GM20000 (cell line): Measurements from ENCODE around the gene USP25.

Experiments
- DNase-seq: peaks from one replicate; pipeline ENCODE4 v3.0.0; 2012; ENCODE audit warnings: low spot score
- TF ChIP-seq, protein P1 (sequence below): IDR thresholded peaks from 2 replicates; pipeline ENCODE4 v1.5.1; 2012; ENCODE audit warnings: mild to moderate bottlenecking, control low read depth; ENCODE audit errors: extremely low read depth, missing control alignments

Gene USP25

DNA sequence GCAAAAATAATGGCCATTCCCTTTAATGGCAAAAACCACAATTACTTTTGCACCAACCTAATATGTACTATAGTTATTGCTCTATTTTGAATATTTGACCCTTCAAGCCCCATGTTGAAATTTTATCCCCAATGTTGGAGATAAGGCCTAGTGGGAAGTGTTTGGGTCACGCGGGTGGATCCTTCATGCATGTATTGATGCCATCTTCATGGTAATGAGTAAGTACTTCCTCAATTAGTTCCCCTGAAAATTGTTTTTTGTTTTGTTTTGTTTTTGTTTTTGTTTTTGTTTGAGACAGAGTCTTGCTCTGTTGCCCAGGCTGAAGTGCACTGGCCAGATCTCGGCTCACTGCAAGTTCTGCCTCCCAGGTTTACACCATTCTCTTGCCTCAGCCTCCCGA is 9.8 kb upstream of the USP25 start:
- TF ChIP-seq, protein P1, sequence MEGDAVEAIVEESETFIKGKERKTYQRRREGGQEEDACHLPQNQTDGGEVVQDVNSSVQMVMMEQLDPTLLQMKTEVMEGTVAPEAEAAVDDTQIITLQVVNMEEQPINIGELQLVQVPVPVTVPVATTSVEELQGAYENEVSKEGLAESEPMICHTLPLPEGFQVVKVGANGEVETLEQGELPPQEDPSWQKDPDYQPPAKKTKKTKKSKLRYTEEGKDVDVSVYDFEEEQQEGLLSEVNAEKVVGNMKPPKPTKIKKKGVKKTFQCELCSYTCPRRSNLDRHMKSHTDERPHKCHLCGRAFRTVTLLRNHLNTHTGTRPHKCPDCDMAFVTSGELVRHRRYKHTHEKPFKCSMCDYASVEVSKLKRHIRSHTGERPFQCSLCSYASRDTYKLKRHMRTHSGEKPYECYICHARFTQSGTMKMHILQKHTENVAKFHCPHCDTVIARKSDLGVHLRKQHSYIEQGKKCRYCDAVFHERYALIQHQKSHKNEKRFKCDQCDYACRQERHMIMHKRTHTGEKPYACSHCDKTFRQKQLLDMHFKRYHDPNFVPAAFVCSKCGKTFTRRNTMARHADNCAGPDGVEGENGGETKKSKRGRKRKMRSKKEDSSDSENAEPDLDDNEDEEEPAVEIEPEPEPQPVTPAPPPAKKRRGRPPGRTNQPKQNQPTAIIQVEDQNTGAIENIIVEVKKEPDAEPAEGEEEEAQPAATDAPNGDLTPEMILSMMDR: no peak
- no peak for DNase-seq

DNA sequence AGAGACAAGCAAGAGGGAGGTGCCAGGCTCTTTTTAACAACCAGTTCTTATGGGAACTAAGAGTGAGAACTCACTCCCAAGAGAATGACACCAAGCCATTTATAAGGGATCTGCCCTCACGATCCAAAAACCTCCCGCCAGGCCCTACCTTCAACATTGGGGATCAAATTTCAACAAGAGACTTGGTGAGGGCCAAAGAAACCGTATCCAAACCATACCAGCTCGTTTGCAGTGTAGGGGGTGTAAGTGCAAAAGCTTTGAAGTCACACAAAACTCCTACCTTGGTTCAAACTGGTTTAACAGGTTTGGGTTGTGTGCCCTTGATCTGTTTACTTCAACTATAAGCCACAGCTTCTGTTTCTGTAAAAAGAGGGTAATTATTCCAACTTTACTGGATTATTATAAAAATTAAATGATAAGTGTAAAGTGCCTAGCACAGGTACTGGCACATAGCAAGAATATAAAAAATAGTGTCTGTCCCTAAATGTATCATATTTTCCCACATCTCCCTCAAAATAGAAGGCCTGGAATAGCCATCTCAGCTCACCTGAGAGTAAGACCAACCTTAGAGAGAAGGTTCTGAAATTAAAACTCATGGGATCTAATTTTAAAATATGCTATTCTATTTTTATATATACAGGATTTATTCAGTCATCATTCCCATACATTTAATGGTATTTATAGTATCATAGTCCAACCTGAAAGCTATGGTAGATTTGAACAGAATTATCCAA is 7.0 kb upstream of the USP25 start:
- no peak for DNase-seq
- TF ChIP-seq, protein P1: no peak

- no peak for DNase-seq
- TF ChIP-seq, protein P1: no peak
These were observed 3.8 kb upstream of the USP25 start for GRCh38 chr21:15725949-15726348.

GRCh38 chr21:15728046-15728445 is 1.7 kb upstream of the USP25 start:
- DNase-seq: no peak
- TF ChIP-seq, protein P1: no peak

DNA sequence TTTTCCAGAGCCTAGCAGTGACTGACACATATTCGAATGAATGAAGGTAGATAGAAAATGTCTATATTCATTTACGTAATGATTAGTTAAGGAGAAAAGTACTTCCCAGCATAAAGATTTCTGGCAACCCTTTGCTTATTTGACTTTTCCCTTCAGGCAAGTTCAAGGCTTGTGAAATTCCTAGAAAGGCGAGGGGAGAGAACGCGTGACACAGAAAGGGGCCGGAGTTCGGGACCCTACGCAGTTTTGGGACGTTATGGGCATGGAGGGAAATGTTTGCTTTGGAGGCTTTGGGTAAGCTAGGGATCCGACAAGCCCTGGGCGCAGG is 472 bp upstream of the USP25 start:
- TF ChIP-seq, protein P1: no peak
- peak; percentile 12 for DNase-seq

- TF ChIP-seq, protein P1: no peak
- peak; percentile 34 for DNase-seq
These were observed 881 bp downstream of the USP25 start for GRCh38 chr21:15730484-15731242.

- TF ChIP-seq, protein P1: no peak
- DNase-seq: no peak
These were observed 1.4 kb downstream of the USP25 start for GRCh38 chr21:15731243-15731613.
